ENCODE measurements around the gene KLHDC8A.
"Not testable (repeated sequence)": the region's sequence is repeated elsewhere in the genome, so short reads cannot be mapped to it uniquely, and the experiment has no call there.

The KLHDC8A gene

DNA sequence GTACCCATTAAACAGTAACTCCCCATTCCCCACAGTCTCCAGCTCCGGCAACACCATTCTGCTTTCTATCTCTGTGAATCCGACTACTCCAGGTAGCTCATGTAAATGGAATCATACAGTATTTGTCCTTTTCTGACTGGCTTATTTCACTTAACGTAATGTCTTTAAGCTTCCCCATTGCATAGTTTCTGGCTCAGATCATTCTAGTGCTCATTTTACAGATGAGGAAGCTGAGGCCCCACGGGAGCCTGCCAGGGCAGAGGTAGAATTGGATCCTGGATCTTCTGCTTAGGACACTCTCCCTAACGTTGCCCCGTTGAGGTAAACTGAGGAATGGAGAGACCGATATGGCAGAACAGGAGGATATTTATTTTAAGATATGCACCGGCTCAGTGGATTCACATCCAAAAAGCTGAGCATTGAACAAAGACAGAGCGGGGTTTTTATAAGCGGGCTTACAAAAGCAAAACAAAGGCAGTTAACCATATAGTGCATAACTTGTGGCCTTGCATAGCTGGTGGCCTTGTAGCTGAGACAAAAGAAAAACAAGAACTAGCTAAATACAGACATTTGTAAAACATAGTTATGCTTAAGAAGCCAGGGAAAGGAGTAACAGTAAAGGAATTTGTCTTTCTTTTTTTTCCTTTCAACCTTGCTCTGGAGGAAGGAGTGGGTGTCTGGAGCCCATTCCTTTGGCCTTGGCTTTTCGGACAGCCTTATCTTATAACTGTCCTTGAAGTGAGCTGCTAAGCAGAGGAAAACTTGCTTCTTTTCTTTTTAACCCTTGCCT lies 15.3 kb upstream of the KLHDC8A start:
- no peak for DNase-seq (ENCODE audit: low read depth)

DNA sequence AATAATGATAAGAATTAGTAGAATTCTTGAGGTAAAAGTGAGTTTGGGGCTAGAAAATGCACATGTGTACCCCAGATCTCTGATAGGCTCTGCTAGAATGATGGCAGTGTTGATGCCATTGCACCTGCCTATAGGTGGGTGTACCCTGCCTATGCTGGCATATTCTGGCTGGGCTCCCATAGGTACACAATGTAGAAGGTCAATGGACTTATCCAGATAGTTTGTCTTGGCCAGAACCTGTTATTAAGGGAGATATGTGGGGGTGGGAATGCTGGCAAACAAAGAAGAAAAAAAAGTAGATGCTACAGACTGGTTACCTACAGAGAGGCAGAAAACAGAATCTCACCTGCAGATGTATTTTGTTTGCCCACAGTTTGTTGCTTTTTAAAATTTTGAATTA lies 14.1 kb upstream of the KLHDC8A start:
- DNase-seq (ENCODE audit: low read depth): no peak

DNA sequence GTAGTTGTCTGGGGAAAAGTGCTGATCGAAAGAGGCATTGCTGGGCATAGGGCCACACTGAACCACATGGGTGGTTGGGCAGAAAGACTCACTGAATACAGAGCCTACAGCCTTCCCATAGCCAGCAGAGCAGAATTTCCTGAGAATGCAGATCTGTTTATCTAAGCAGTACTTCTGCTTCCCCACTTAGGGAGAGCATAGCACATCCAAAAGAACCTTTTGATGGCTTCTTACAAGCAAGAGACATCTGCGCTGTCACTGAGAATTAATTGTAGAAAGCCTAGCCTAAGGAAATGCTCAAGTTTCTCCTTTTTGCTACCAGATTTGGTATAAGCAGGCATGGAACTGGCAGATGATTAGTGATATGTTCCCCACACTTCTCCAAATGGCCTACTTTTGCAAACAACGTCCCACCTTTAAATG lies 13.0 kb upstream of the KLHDC8A start:
- no peak for DNase-seq (ENCODE audit: low read depth)

DNA sequence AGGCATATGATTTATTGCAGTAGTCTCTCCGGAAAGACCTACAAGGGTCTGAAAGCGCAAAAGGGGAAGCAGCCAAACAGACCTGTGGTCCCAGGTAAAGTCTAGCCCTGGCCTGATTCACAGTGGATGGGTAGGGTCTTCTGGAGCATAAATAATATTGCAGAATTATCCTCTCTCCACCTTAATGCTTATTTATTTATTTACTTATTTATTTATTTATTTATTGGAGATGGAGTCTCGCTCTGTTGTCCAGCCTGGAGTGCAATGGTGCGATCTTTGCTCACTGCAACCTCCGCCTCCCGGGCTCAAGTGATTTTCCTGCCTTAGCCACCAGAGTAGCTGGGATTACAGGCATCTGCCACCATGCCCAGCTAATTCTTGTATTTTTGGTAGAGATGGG lies 11.8 kb upstream of the KLHDC8A start:
- no peak for DNase-seq (ENCODE audit: low read depth)

DNA sequence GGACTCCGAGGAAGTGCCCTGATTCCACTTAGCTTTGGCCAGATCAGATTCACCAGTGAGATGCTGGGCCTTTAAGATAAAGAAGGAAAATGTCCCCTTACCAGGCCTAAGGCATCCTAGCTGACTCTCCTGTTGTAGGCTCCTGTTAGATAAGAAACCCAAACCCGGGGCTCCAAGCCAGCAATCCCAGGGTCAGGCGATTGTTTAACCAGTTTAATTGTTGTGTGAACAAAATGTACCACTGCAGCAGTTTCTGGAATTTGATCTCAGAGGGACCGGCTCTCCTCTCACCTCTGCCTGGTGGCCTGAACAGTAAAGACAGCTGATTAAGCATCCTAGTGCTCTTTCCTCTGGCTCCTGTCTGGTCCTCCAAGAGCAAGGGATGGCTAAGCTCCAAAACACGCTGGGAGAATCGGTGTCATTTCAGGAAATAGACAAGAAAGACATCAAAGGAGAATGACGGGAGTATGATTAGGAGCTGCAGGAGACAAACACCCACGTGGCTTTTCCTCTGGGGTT lies 9.3 kb upstream of the KLHDC8A start:
- DNase-seq (ENCODE audit: low read depth): no peak

DNA sequence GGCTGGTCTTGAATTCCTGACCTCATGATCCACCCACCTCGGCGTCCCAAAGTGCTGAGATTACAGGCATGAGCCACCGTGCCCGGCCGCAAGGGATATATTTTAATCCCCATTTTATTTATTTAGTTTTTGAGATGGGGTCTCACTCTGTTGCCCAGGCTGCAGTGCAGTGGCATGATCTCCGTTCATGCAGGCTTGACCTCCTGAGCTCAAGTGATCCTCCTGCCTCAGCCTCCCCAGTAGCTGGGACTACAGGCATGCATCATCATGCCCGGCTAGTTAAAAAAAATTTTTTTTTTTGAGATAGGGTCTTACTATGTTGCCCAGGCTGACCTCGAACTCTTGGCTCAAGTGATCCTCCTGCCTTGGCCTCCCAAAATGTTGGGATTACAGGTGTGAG lies 8.4 kb upstream of the KLHDC8A start:
- not testable (repeated sequence) for DNase-seq (ENCODE audit: low read depth)

DNA sequence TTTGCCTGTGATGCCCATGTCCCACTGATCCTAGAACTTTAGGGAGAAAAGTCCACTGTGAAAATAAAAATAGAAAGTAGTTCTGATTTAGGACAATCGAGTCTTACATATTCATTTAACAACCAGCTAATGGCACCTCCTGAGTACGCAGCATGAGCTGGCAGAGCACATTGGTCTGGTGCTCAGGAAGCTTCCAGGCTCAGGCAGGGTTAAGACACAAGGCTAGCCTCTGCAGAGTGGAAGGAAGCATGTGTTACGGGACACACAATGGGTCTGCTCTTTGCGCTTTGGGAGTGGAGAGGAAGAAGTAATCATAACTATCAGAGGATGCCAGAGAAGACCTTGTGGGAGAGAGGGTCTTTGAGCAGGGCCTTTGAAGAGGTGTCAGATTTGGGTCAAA lies 4.2 kb upstream of the KLHDC8A start:
- DNase-seq (ENCODE audit: low read depth): no peak

DNA sequence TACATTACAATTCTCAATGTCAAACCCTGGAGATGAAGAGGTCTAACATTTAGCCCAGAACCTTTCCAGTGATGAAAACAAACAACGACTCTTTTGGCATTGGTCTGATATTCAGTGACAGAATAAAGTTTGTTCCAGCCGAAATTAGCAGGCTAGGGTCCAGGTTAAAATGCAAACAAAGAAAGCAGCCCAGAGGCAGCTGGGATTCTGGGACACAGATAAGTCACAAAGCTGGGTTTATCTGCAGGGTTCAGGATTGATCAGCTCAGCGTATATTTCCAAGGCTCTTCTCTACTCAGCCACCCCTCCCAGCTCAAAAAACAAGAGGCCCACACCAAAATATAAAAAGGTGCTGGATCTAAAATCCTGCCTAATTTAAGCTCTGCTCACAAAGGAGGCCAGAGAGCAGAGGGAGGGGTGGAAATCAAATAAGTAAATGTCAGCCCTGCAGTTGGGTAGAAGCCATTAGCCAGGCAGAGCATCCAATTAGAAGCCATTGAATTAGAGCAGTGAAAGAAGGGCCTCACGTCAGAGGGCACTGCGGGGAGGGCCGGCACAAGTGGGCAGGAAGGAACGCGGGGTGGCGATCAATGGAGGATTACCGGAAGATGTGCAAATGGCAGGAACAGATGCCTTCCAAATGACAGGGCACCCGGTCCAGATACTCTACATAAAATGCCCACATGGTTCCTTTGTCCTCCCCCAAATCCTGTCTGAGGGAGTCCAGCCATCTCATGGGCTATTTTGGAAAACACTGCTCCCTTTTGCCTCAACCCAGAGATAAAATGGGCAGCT lies 3.2 kb upstream of the KLHDC8A start:
- DNase-seq (ENCODE audit: low read depth): no peak

DNA sequence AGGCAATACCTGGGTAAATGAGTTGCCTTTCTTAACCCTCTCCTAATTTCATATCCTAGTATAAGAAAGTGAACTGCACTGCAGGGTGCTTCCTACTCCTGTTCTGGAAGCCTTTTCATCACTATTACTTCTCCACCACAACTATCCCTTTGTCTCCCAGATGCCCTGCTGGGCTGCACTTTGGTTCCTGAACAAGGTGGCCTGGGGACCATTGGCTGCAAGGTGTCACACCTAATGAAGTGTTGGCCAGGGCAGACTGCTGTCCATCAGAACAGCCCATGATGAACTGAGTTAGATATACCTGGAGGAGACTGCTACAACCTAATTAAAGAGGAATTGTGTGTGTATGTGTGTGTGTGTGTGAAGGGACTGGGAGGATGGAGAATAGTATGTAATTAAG lies 1.9 kb upstream of the KLHDC8A start:
- DNase-seq (ENCODE audit: low read depth): no peak

DNA sequence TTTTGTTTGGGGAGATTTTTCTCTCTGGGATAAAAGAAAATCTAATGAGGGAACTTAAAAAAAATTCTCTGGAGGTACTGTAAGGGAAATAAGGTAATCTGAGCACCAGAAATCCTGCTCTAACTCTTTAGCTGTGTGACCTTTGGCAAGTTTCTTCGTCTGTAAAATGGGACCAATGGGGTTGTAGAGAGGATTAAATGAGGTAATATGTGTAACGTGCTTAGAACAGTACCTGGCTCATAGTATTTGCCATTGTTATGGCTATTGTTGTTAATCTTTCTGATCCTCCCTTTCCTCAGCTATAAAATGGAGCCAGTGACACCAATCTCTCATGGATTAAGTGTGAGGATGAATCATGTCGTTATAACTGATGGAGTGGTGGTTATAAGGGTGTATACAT lies 845 bp upstream of the KLHDC8A start:
- no peak for DNase-seq (ENCODE audit: low read depth)

DNA sequence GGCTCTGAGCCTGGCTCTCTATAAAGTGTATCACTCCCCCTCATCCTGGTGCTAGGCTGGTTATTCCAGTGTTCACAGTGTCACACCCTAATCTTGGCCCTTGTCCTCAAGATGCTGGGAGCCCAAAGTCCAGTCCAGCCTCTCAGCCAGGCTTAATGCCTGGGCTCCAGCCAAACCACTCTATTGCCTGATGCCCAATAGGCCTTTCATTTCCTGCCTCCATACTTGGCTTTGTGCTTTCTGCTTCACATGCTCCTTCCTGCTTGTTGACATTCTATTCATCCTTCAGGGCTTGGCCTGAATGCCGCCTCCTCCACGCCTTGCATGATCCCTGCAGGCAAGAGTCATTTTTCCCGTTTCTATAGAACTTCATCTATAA lies 1.7 kb downstream of the KLHDC8A start:
- DNase-seq (ENCODE audit: low read depth): no peak

DNA sequence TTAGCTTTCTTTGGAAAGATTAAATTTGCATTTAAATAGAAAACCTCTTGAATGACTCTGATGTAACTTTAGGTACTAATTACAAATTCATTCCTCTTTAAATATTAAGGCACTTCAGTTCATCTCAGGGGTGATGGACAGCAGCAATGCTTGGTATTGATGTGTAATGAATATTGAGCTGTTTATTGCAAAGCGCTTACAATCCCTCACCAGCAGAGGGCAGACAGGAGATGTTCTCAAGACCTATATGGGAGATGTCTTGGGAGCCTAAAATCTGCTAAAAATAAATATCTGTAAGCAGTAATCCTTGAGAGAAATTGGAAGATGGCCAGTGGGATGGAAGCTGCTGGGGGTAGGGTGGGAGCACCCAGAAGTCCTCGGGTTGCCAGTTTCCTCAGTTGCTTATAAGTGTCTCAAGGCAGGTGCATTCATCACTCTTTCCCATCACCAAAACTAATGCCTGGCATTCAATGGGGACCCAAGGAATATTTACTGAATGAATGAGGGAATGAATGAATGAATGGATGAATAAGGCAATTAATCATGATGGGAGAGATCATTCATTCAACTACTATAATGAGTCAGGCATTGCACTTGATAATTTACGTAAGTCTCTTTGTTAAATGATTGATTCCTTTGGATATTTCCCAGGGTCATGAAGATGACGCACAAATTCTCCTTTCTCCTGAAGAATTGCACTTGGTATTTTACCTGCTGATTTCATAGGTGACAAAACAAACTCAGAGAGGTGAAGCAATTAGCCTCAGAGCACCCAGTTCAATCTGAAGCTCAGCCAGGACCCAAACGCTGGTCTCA lies 2.3 kb downstream of the KLHDC8A start:
- DNase-seq (ENCODE audit: low read depth): peak; percentile 49

DNA sequence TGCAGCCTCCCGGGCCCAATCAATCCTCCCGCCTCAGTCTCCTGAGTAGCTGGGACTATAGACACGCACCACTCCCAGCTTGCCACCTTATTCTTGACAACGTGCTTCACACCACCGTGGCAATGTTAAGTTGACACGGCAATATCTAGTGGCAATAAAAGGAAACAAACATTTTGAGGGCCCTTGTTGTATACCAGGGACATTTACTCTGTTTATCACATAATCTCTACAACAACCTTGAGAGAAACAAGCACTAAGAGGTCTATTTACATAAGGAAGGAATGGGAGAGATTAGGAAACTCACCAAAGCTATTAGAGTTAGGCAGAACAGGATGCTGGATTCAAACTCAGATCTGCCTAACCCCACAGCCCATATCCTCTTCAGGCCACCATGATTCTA lies 3.1 kb downstream of the KLHDC8A start:
- DNase-seq (ENCODE audit: low read depth): no peak

DNA sequence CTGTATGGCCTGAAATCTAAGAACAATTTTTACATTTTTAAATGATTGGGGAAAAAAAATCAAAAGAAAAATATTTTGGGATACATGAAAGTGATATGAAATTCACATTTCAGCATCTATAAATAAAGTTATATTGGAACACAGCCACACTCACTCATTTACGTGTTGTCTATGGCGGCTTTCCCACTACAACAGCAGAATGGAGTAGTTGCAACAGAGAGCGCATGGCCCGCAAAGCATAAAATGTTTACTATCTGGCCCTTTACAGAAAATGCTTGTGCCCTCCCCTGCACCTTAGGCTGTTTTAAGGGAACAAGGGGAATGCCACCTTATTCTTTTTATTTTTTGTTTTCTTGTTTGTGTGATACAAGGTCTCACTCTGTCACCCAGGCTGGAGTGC lies 3.5 kb downstream of the KLHDC8A start:
- DNase-seq (ENCODE audit: low read depth): no peak

DNA sequence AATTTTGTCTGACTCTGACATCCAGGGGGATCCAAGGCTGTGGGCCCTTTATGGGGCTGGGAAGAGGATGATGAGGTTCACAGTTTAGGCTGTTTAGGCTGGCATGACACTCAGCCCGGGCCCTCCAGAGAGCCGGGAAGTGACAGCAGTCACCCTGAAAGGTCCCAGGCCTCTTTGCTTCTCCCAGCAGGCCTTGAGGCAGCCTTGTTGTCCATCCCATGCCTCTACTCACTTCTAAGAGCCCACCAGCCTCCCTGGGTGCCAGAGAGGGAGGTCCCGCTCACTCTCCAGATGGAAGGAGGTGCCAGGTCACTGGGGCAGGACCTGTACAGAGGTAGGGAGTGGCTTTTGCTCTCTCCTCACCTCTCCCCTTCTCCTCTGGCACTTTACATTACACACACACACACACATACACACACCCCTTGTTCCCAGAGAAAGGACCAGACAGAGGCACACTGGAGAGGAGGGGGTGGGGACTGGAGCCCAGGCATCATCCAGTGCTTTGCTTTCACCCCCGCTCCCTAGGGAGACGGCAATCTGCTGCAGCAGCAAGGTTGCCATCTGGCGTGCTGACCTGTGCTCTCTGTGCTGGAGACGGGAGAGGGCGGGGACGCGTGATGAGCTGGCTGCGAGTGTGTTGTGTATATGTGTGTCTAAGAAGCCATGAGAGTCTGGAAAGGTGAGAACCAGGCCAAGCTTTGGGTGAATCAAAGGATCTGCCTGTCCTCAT lies 4.6 kb downstream of the KLHDC8A start:
- DNase-seq (ENCODE audit: low read depth): no peak

DNA sequence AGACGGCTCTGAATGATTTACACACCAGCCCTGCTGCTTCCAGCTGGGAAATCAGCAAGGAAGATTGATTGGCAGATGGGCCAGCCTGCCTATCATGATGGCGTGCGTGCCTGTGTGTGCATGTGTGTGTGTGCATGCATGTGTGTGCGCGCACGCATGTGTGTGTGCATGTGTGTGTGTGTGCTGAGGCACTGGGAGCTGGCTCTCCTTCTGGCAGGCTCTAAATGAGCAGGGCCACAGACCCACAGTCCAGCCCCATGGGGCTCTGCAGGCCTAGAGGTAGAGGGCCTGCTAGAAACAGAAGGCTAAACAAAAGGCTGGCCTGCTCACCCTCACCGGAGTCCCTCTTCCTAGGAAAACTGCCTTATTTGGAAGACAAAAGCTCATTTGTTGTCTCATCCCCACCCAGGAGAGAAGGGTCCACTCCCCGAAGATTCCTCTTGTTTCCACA lies 6.0 kb downstream of the KLHDC8A start:
- DNase-seq (ENCODE audit: low read depth): no peak

DNA sequence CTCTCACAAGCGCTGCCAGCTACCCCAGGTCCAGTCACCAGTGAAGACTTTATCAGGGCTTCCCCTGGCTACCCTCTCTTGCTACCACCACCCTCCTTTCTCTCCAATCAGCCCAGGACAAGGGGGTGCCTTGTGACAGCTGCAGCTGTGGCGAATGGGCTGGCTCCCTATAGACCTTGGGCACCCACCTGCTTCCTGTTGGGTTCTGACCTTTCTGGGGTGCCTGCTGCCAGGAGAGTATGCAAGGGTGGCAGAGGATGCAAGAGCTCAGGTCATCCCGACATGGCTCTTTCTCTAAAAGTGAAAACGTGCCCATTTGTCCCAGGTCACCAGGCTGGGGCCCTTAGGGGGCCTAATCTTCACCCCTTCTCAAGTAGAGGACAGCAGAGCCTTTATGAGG lies 6.6 kb downstream of the KLHDC8A start:
- no peak for DNase-seq (ENCODE audit: low read depth)

DNA sequence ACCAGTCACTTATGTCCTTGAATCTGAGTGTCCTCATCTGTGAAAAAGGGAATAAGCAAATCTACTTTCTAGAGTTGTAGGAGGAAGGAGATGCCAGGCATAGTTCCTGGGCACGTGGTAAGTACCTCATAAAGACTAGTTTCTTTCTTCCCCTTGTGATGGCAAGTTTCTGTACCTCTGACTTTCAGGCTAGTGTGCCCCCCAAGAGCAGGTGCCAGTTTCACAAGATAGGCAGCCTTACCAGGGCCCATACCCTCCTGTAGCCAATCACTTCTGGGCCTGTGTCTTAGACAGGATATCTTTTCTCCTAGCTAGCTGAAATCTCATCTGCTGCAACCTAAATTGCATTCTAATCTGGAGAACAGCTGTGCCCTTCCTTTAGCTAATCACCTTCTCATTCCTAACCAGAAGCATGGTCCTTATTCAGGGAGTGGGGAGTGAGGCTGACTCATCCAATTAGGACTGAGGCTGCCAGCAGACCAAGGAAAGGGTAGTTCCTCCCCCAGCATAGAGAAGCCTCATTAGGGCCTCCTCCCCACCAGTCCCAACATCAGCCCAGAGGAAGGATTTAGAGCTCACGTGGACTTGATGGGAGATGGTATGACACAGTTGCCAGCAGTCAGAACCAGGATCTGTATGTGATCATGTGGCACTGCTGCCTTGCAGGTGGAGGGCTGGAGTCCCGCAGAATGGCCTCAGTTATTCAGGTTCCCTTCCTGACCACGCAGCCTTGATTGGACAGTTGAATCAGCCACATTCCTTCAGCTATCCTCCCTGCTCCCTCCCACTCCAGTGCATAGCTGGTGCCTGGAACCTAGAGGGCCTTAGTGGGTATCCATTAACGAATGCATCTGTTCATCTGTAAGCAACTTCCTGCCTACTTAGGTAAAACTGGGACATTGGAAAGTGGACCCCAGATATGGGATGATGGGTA lies 7.9 kb downstream of the KLHDC8A start:
- DNase-seq (ENCODE audit: low read depth): no peak

DNA sequence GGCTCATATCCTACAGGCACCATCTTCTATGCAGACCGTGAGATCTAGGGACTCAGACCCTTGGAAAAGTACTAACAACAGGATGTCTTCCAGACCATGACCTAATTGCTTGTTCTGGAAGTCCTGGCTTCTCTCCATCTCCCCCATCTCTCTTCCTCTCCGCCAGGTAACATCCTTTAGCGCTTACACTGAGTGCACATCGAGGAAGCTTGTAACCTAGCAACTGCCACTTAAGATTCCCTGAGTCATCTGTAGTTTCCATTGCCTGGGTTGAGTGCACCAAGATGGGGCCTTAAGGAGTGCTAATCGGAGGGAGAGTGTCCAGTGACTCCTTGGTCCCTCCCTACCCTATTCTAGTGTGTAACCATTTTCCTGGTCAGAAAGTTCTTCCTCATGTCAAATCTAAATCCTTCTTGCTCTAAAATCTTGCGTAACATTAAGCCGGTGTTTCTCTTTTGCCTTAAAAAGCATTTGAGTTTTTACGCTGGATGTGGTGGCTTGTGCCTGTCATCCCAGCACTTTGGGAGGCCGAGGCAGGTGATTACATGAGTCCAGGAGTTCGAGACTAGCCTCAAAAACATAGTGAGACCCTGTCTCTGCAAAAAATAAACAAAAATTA lies 9.7 kb downstream of the KLHDC8A start:
- no peak for DNase-seq (ENCODE audit: low read depth)

DNA sequence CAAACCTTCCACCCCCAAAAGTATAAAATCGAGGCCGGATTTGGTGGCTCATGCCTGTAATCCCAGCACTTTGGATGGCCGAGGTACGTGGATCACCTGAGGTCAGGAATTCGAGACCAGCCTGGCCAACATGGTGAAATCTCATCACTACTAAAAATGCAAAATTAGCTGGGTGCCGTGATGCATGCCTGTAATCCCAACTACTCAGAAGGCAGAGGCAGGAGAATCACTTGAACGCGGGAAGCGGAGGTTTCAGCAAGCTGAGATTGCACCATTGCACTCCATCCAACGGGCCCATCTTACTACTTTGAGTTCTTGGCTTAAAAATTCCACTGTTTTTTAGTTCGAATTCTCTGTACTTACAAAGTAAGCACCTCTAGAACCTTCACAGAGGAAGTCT lies 11.0 kb downstream of the KLHDC8A start:
- no peak for DNase-seq (ENCODE audit: low read depth)
